H1 (cell line): Measurements from ENCODE around the gene ARPP21.

Experiments used
- BCL11A ChIP-seq, 2 experiments: IDR thresholded peaks; one replicate each; pipeline ENCODE4 v1.6.1; 2011; ENCODE audit warnings: low read depth in 2 of 2, low read length in 2 of 2, mild to moderate bottlenecking in 2 of 2
- EZH2 ChIP-seq: fragments of 200-600 bp; sonication (generic); IDR thresholded peaks from 2 replicates; pipeline ENCODE4 v1.7.1; 2012; ENCODE audit warnings: low read depth, mild to moderate bottlenecking, moderate library complexity, low read length, inconsistent platforms; ENCODE audit not compliant: severe bottlenecking
- SP1 ChIP-seq: IDR thresholded peaks from 2 replicates; pipeline ENCODE4 v1.6.1; 2011; ENCODE audit warnings: low read depth, low read length

- TF ChIP-seq SP1 = no peak
- TF ChIP-seq EZH2 = no peak
- no peak for TF ChIP-seq BCL11A (IDR thresholded peaks at IDR 0.05; ENCODE audit: low read depth in 2 of 2, low read length in 2 of 2)
These were observed 100.7 kb downstream of the ARPP21 start for GRCh38 chr3:35739964-35740527.
